B cell (primary cell): ENCODE results near the gene SLC25A18. TPM values are rescaled to one million over a fixed set of nuclear protein-coding genes. Genes with fewer than 3 reads are reported as not detected.

Source experiments
- ATAC-seq: fragments of 200-7000 bp; cut with Tn5 transposase; one replicate; pipeline ENCODE4 v1.10.0; 2021; ENCODE audit warnings: low read depth, mild to moderate bottlenecking, moderate number of reproducible peaks, moderate library complexity
- CTCF ChIA-PET: fragments of 350-600 bp; sonication (Branson Sonifier 250); formaldehyde crosslinking; loops from one replicate; lab custom pipeline; 2021; ENCODE audit warnings: antibody characterized with exemption, inconsistent platforms; lab: Charles Lee
- POLR2A ChIA-PET: fragments of 350-600 bp; sonication (Branson Sonifier 250); formaldehyde crosslinking; loops from one replicate; lab custom pipeline; 2021; ENCODE audit warnings: antibody characterized with exemption; lab: Charles Lee
- DNase-seq: peaks from one replicate; pipeline ENCODE4 v3.0.0; 2013
- H2AFZ ChIP-seq: 2 replicates; pipeline ENCODE4 v1.6.1; 2012; ENCODE audit warnings: mild to moderate bottlenecking, low read depth, low read length; ENCODE audit not compliant: insufficient read depth, poor library complexity, severe bottlenecking
- H3K27ac ChIP-seq, 2 donors: 1 replicate in 1 of 2; 2 replicates in 1 of 2; pipeline ENCODE4 v1.5.1; 2012 to 2013; ENCODE audit warnings: low read length in 2 of 2, mild to moderate bottlenecking in 2 of 2, moderate library complexity in 1 of 2
- H3K27me3 ChIP-seq, 4 experiments: fragments of 200-600 bp in 1 of 4; sonication (generic) in 1 of 4; replicated peaks in 1 of 4; 1 replicate in 2 of 4; 2 replicates in 2 of 4; pipeline versions ENCODE4 v1.6.1 to v1.7.0; 2013 to 2016; ENCODE audit warnings: low read length in 3 of 4, mild to moderate bottlenecking in 2 of 4, mixed read lengths in 1 of 4, moderate library complexity in 1 of 4; ENCODE audit not compliant: insufficient read depth in 4 of 4, control insufficient read depth in 3 of 4; ENCODE audit errors: control extremely low read depth in 1 of 4
- H3K36me3 ChIP-seq, 2 experiments: replicated peaks in 1 of 2; 1 replicate in 1 of 2; 2 replicates in 1 of 2; pipeline versions ENCODE4 v1.6.1 to v1.7.1; 2013; ENCODE audit warnings: low read length in 1 of 2; ENCODE audit not compliant: insufficient read depth in 2 of 2, control insufficient read depth in 1 of 2; ENCODE audit errors: control extremely low read depth in 1 of 2, extremely low read depth in 1 of 2
- H3K4me1 ChIP-seq, 2 donors: fragments of 200-600 bp in 1 of 2; sonication (generic) in 1 of 2; 1 replicate in 1 of 2; 2 replicates in 1 of 2; pipeline versions ENCODE4 v1.5.1 to v1.6.1; 2013 to 2017; ENCODE audit warnings: low read length in 2 of 2; ENCODE audit not compliant: control insufficient read depth in 2 of 2, insufficient read depth in 2 of 2
- H3K4me2 ChIP-seq: replicated peaks from 2 replicates; pipeline ENCODE3; 2012; ENCODE audit warnings: mild to moderate bottlenecking, low read depth, low read length; ENCODE audit not compliant: poor library complexity, severe bottlenecking
- H3K4me3 ChIP-seq, 5 experiments: fragments of 200-600 bp in 1 of 5; sonication (generic) in 1 of 5; 1 replicate in 3 of 5; 2 replicates in 2 of 5; pipeline versions ENCODE4 v1.5.1 to v1.7.0; 2011 to 2016; ENCODE audit warnings: low read length in 4 of 5, mild to moderate bottlenecking in 4 of 5, low read depth in 2 of 5, control low read depth in 1 of 5, moderate library complexity in 1 of 5; ENCODE audit not compliant: insufficient read depth in 1 of 5; ENCODE audit errors: control extremely low read depth in 1 of 5, extremely low read depth in 1 of 5
- H3K79me2 ChIP-seq: fragments of 200-600 bp; sonication (generic); one replicate; pipeline ENCODE4 v1.6.0; 2016; ENCODE audit warnings: low read length; ENCODE audit not compliant: control insufficient read depth, insufficient read depth
- H3K9ac ChIP-seq: fragments of 200-600 bp; sonication (generic); 2 replicates; pipeline ENCODE4 v1.6.1; 2017; ENCODE audit warnings: mild to moderate bottlenecking, low read length, moderate library complexity
- H3K9me3 ChIP-seq, 3 donors: one replicate each; pipeline versions ENCODE4 v1.6.1 to v1.7.1; 2013; ENCODE audit warnings: low read length in 2 of 3; ENCODE audit not compliant: control insufficient read depth in 2 of 3, insufficient read depth in 1 of 3; ENCODE audit errors: control extremely low read depth in 1 of 3
- H4K20me1 ChIP-seq: 2 replicates; pipeline ENCODE4 v1.6.0; 2012; ENCODE audit warnings: mild to moderate bottlenecking, low read length; ENCODE audit not compliant: insufficient read depth, control insufficient read depth, poor library complexity, severe bottlenecking
- H3K27ac Mint-ChIP-seq: one replicate; pipeline ENCODE4 v1.8.0; 2021; ENCODE audit warnings: mixed read lengths
- H3K27me3 Mint-ChIP-seq: one replicate; pipeline ENCODE4 v1.8.0; 2021; ENCODE audit warnings: mixed read lengths
- H3K4me1 Mint-ChIP-seq: one replicate; pipeline ENCODE4 v1.8.0; 2021; ENCODE audit warnings: mixed read lengths
- H3K4me3 Mint-ChIP-seq: one replicate; pipeline ENCODE4 v1.8.0; 2021; ENCODE audit warnings: mixed read lengths
- H3K9me3 Mint-ChIP-seq: one replicate; pipeline ENCODE4 v1.8.0; 2022; ENCODE audit warnings: mixed read lengths; ENCODE audit not compliant: insufficient read depth
- EZH2 ChIP-seq: IDR thresholded peaks from 2 replicates; pipeline ENCODE4 v1.6.1; 2012; ENCODE audit warnings: borderline replicate concordance, low read depth, mild to moderate bottlenecking, moderate library complexity, low read length; ENCODE audit not compliant: insufficient read depth, poor library complexity, severe bottlenecking
- WGBS: methylation state at CpG from one replicate; pipeline ENCODE4 v1.1.5; 2013; ENCODE audit warnings: missing lambda C conversion rate; ENCODE audit not compliant: insufficient coverage; 5-methylcytosine and 5-hydroxymethylcytosine counted together
- intact Hi-C: fragments of 100-400 bp; cut with micrococcal nuclease; formaldehyde crosslinking; loops from one replicate; pipeline ENCODE4 v1.10.0; 2022
- polyA plus RNA-seq: library from polyadenylated mRNA; depleted of rRNA; stranded (reverse); fragments of >200 nt; gene quantifications from 2 replicates; pipeline ENCODE4 v1.2.3, GENCODE V29; 2012
- total RNA-seq, 2 donors: library from RNA; stranded (reverse); fragments of 120-200 nt in 1 of 2; gene quantifications; 1 replicate in 1 of 2; 2 replicates in 1 of 2; pipeline versions ENCODE4 v1.2.3 to v1.2.4, GENCODE V29; 2013 to 2022
- TF ChIP-seq, protein P1 (sequence below): fragments of 200-600 bp; IDR thresholded peaks from one replicate; pipeline ENCODE4 v1.8.0; 2022; ENCODE audit warnings: antibody characterized with exemption, mild to moderate bottlenecking

The SLC25A18 gene
- total and polyA plus RNA-seq, 2 donors (not counting 1 experiment from before 2014, with no cell fraction given), result not detected

DNA sequence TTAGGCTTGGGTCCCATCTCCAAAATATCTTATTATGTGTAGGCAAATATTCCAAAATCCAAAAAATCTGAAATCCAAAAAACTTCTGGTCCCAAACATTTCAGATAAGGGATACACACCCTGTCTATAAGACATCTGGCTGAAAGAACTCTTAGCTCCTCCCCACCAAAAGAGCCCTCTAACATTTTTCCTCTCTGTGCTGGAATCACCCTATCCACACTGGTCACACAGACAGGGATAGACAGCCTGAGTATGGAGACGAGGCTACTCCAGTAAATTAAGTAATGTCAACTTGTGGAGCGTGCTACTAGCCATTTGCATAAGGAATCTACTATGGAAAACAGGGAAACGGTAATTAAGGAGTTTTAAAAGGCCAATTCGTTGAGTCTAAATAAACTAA is 40.4 kb downstream of the SLC25A18 start:
- no peak overlapping the region for H3K27ac ChIP-seq
- H3K4me2 ChIP-seq, result no peak overlapping the region
- H3K4me1 Mint-ChIP-seq, result no peaks in the 10 kb centered on the region
- DNase-seq (no peak), ATAC-seq (no peak)
- no peaks in the 10 kb centered on the region for H3K4me1 ChIP-seq
- H4K20me1 ChIP-seq, result peaks cover 63% of the 10 kb centered on the region
- H3K36me3 ChIP-seq, result peaks cover 1 to 49% of the 10 kb centered on the region in 2 experiments
- no peak overlapping the region for H3K27ac Mint-ChIP-seq
- POLR2A ChIA-PET, result no interaction called here
- 100% methylated on average over 2 of the region's 4 CpGs for WGBS
- intact Hi-C loops, result no loop called here
- CTCF ChIA-PET, result no interaction called here
- H3K9me3 ChIP-seq, result no peaks in the 10 kb centered on the region
- no peaks in the 10 kb centered on the region for H3K9me3 Mint-ChIP-seq
- no peak overlapping the region for H3K4me3 Mint-ChIP-seq
- H3K4me3 ChIP-seq, result no peak overlapping the region
- H3K27me3 Mint-ChIP-seq, result no peaks in the 10 kb centered on the region
- H3K9ac ChIP-seq, result no peak overlapping the region
- peaks cover 21% of the 10 kb centered on the region for H3K79me2 ChIP-seq
- no peak overlapping the region for H2AFZ ChIP-seq
- TF ChIP-seq EZH2, result no peak
- TF ChIP-seq, protein P1, sequence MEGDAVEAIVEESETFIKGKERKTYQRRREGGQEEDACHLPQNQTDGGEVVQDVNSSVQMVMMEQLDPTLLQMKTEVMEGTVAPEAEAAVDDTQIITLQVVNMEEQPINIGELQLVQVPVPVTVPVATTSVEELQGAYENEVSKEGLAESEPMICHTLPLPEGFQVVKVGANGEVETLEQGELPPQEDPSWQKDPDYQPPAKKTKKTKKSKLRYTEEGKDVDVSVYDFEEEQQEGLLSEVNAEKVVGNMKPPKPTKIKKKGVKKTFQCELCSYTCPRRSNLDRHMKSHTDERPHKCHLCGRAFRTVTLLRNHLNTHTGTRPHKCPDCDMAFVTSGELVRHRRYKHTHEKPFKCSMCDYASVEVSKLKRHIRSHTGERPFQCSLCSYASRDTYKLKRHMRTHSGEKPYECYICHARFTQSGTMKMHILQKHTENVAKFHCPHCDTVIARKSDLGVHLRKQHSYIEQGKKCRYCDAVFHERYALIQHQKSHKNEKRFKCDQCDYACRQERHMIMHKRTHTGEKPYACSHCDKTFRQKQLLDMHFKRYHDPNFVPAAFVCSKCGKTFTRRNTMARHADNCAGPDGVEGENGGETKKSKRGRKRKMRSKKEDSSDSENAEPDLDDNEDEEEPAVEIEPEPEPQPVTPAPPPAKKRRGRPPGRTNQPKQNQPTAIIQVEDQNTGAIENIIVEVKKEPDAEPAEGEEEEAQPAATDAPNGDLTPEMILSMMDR, result no peak
- no peaks in the 10 kb centered on the region for H3K27me3 ChIP-seq

DNA sequence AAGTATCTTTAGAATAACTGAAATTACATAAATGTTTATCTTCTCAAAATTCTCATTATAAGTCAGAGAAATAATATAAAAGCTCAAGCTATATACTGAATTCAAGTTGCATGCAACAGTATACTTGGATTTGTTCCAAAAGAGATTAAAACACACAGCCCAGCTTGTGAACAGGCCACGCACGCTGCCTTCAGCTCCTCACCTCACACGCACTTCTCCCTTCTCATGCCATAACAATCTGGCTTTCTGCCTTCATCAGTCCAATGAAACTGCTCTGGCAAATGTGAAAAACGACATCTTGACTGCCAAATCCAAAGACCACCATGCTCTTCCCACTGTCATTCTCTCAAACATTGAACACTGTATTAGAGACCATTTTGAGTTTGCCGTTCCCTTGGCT is 43.2 kb downstream of the SLC25A18 start:
- ChIA-PET CTCF (no interaction called here), POLR2A (no interaction called here)
- Histone ChIP-seq H3K9me3 (no peaks in the 10 kb centered on the region), H4K20me1 (peaks cover 66% of the 10 kb centered on the region), H2AFZ (no peak overlapping the region), H3K4me3 (no peak overlapping the region), H3K36me3 (peaks cover 0 to 41% of the 10 kb centered on the region in 2 experiments), H3K9ac (no peak overlapping the region), H3K4me1 (no peaks in the 10 kb centered on the region), H3K27me3 (no peaks in the 10 kb centered on the region), H3K79me2 (peaks cover 37% of the 10 kb centered on the region), H3K4me2 (no peak overlapping the region), H3K27ac (no peak overlapping the region)
- H3K4me1 Mint-ChIP-seq, result peaks cover 1% of the 10 kb centered on the region
- TF ChIP-seq, protein P1, result no peak
- TF ChIP-seq EZH2, result no peak
- DNase-seq (no peak), ATAC-seq (no peak)
- WGBS, result 87% methylated on average over 5 of the region's 5 CpGs
- H3K9me3 Mint-ChIP-seq, result no peaks in the 10 kb centered on the region
- H3K27ac Mint-ChIP-seq, result no peak overlapping the region
- H3K4me3 Mint-ChIP-seq, result no peak overlapping the region
- intact Hi-C loops, result no loop called here
- no peaks in the 10 kb centered on the region for H3K27me3 Mint-ChIP-seq
